Sigmoid colon (tissue), 7 donors: ENCODE data around the gene VBP1. TPM values are rescaled to one million over a fixed set of nuclear protein-coding genes. Genes with fewer than 3 reads are reported as not detected.
"Not testable (repeated sequence)": the region's sequence is repeated elsewhere in the genome, so short reads cannot be mapped to it uniquely, and the experiment has no call there.

ENCODE experiments used
- DNase-seq: peaks from one replicate; pipeline ENCODE4 v3.0.0-alpha.2; 2019
- H3K27ac ChIP-seq, 4 donors: fragments of 200-600 bp; sonication (generic); one replicate each; pipeline ENCODE4 v1.5.1; 2016 to 2019; ENCODE audit warnings: mild to moderate bottlenecking in 1 of 4
- H3K27me3 ChIP-seq, 3 donors: fragments of 200-600 bp; sonication (generic); one replicate each; pipeline ENCODE4 v1.5.1; 2019; ENCODE audit warnings: mild to moderate bottlenecking in 1 of 3
- H3K36me3 ChIP-seq, 4 donors: fragments of 200-600 bp; sonication (generic); one replicate each; pipeline ENCODE4 v1.5.1; 2016 to 2019
- H3K4me1 ChIP-seq, 4 donors: fragments of 200-600 bp; sonication (generic); one replicate each; pipeline ENCODE4 v1.5.1; 2017 to 2019
- H3K4me3 ChIP-seq, 4 donors: fragments of 200-600 bp; sonication (generic); one replicate each; pipeline ENCODE4 v1.5.1; 2017 to 2019; ENCODE audit warnings: mild to moderate bottlenecking in 2 of 4, moderate library complexity in 1 of 4
- H3K9me3 ChIP-seq, 4 donors: fragments of 200-600 bp in 3 of 4; sonication (generic) in 3 of 4; one replicate each; pipeline versions ENCODE4 v1.5.1 to v1.6.1; 2013 to 2019
- CTCF ChIP-seq, 4 experiments: fragments of 450-650 bp in 3 of 4; fragments of 200-600 bp in 1 of 4; IDR thresholded peaks; one replicate each; pipeline ENCODE4 v1.5.1; 2016 to 2019; ENCODE audit warnings: antibody characterized with exemption in 4 of 4, mild to moderate bottlenecking in 3 of 4, moderate library complexity in 2 of 4
- EP300 ChIP-seq, 4 donors: sonication (generic); formaldehyde crosslinking; IDR thresholded peaks; one replicate each; pipeline ENCODE4 v1.6.1; 2017; ENCODE audit warnings: antibody characterized with exemption in 4 of 4
- POLR2A ChIP-seq, 2 donors: fragments of 450-650 bp; IDR thresholded peaks; one replicate each; pipeline ENCODE4 v1.6.1; 2016; ENCODE audit warnings: antibody characterized with exemption in 2 of 2, mild to moderate bottlenecking in 2 of 2, moderate library complexity in 2 of 2
- POLR2AphosphoS5 ChIP-seq, 4 donors: sonication (generic); formaldehyde crosslinking; IDR thresholded peaks; one replicate each; pipeline ENCODE4 v1.6.1; 2017; ENCODE audit warnings: antibody characterized with exemption in 4 of 4
- WGBS, 2 donors: extraction: QIAGEN DNeasy Blood & Tissue Kit; methylation state at CpG; one replicate each; pipeline ENCODE4 v1.1.7; 2013; 5-methylcytosine and 5-hydroxymethylcytosine counted together
- intact Hi-C: fragments of 100-400 bp; cut with DNase I; formaldehyde crosslinking; loops from one replicate; pipeline ENCODE4 v1.15.1; 2023
- polyA plus RNA-seq, 3 donors: library from polyadenylated mRNA; stranded (reverse); fragments of 200-250 nt; gene quantifications; one replicate each; pipeline ENCODE4 v1.2.3, GENCODE V29; 2013
- total RNA-seq, 4 donors: library from RNA; depleted of rRNA; stranded (reverse); fragments of >200 nt; gene quantifications; one replicate each; pipeline ENCODE4 v1.1.0, GENCODE V29; 2016
- donor health status: healthy with polysubstance abuse.
- donor health status: Bipolar disorder and iron deficiency.
- donor health status: healthy.

The VBP1 gene
- total and polyA plus RNA-seq, 7 donors: 28.8 to 60.1 (median 44.3) TPM

GRCh38 chrX:155218777-155219176, 2.5 kb downstream of the VBP1 start:
- Histone ChIP-seq H3K36me3 (peaks cover 0 to 5% (median 0%) of the 10 kb centered on the region in 4 donors), H3K27me3 (no peaks in the 10 kb centered on the region), H3K27ac (no peak overlapping the region), H3K9me3 (no peaks in the 10 kb centered on the region), H3K4me1 (peaks cover 0 to 19% (median 8%) of the 10 kb centered on the region in 4 donors), H3K4me3 (no peak overlapping the region)
- intact Hi-C loops: loop anchor here (10.0 kb wide), 3 partner anchors 144 to 396 kb away; partner anchors contain the start of genes BRCC3, CMC4, MTCP1 and SPRY3
- 93 to 94% methylated on average over 2 of the region's 2 CpGs for WGBS, 2 donors
- TF ChIP-seq EP300 (IDR thresholded peaks at IDR 0.05) (no peak), POLR2A (IDR thresholded peaks at IDR 0.05) (no peak), POLR2AphosphoS5 (IDR thresholded peaks at IDR 0.05) (no peak), CTCF (IDR thresholded peaks at IDR 0.05) (no peak)
- DNase-seq: no peak

GRCh38 chrX:155221351-155221750, 5.1 kb downstream of the VBP1 start:
- Histone ChIP-seq H3K4me3 (no peak overlapping the region), H3K27ac (no peak overlapping the region), H3K4me1 (peaks cover 0 to 19% (median 8%) of the 10 kb centered on the region in 4 donors), H3K36me3 (peaks cover 0 to 5% (median 0%) of the 10 kb centered on the region in 4 donors), H3K27me3 (no peaks in the 10 kb centered on the region), H3K9me3 (no peaks in the 10 kb centered on the region)
- 93 to 98% methylated on average over 4 of the region's 4 CpGs for WGBS, 2 donors
- TF ChIP-seq POLR2A (IDR thresholded peaks at IDR 0.05): no peak
- TF ChIP-seq CTCF (IDR thresholded peaks at IDR 0.05): no peak
- no peak for DNase-seq
- intact Hi-C loops: no loop called here

GRCh38 chrX:155223746-155224145, 7.5 kb downstream of the VBP1 start:
- H3K4me3 ChIP-seq, H3K27ac ChIP-seq, H3K4me1 ChIP-seq, intact Hi-C loops, H3K9me3 ChIP-seq, DNase-seq, H3K27me3 ChIP-seq: not testable (repeated sequence)
- H3K36me3 ChIP-seq: peaks cover 0 to 19% (median 2%) of the 10 kb centered on the region in 4 donors
- 98% methylated on average over 30 of the region's 30 CpGs for WGBS, 2 donors

GRCh38 chrX:155225774-155226173, 9.5 kb downstream of the VBP1 start:
- Histone ChIP-seq H3K4me3 (no peak overlapping the region), H3K9me3 (no peaks in the 10 kb centered on the region), H3K4me1 (no peaks in the 10 kb centered on the region), H3K36me3 (peaks cover 0 to 25% (median 5%) of the 10 kb centered on the region in 4 donors), H3K27me3 (no peaks in the 10 kb centered on the region), H3K27ac (no peak overlapping the region)
- no peak for DNase-seq
- TF ChIP-seq EP300 (IDR thresholded peaks at IDR 0.05): no peak
- TF ChIP-seq POLR2AphosphoS5 (IDR thresholded peaks at IDR 0.05): no peak
- TF ChIP-seq POLR2A (IDR thresholded peaks at IDR 0.05): no peak
- intact Hi-C loops: no loop called here
- WGBS, 2 donors: 77 to 83% methylated on average over 3 of the region's 3 CpGs

- no peak for DNase-seq
- intact Hi-C loops: no loop called here
- H3K4me1 ChIP-seq: no peaks in the 10 kb centered on the region
- TF ChIP-seq EP300 (IDR thresholded peaks at IDR 0.05) (no peak), POLR2AphosphoS5 (IDR thresholded peaks at IDR 0.05) (no peak), POLR2A (IDR thresholded peaks at IDR 0.05) (no peak), CTCF (IDR thresholded peaks at IDR 0.05) (no peak)
- H3K27me3 ChIP-seq: no peaks in the 10 kb centered on the region
- H3K36me3 ChIP-seq: peaks cover 0 to 23% (median 5%) of the 10 kb centered on the region in 4 donors
- H3K27ac ChIP-seq: no peak overlapping the region
- no peaks in the 10 kb centered on the region for H3K9me3 ChIP-seq
- H3K4me3 ChIP-seq: no peak overlapping the region
Observed at GRCh38 chrX:155231163-155231562, 14.9 kb downstream of the VBP1 start.

GRCh38 chrX:155235891-155236290, 19.6 kb downstream of the VBP1 start:
- peaks cover 0 to 10% (median 0%) of the 10 kb centered on the region in 4 donors for H3K36me3 ChIP-seq
- intact Hi-C loops: no loop called here
- no peak overlapping the region for H3K4me3 ChIP-seq
- TF ChIP-seq POLR2A (IDR thresholded peaks at IDR 0.05) (no peak), CTCF (IDR thresholded peaks at IDR 0.05) (no peak), EP300 (IDR thresholded peaks at IDR 0.05) (no peak), POLR2AphosphoS5 (IDR thresholded peaks at IDR 0.05) (no peak)
- no peaks in the 10 kb centered on the region for H3K27me3 ChIP-seq
- no peaks in the 10 kb centered on the region for H3K9me3 ChIP-seq
- DNase-seq: no peak
- H3K27ac ChIP-seq: peak overlapping the region in 1 of 4 donors; percentile 74
- peaks cover 0 to 10% (median 0%) of the 10 kb centered on the region in 4 donors for H3K4me1 ChIP-seq
